ENCODE results near the gene HTR4.
"Not testable (repeated sequence)": the region's sequence is repeated elsewhere in the genome, so short reads cannot be mapped to it uniquely, and the experiment has no call there.

Gene HTR4

DNA sequence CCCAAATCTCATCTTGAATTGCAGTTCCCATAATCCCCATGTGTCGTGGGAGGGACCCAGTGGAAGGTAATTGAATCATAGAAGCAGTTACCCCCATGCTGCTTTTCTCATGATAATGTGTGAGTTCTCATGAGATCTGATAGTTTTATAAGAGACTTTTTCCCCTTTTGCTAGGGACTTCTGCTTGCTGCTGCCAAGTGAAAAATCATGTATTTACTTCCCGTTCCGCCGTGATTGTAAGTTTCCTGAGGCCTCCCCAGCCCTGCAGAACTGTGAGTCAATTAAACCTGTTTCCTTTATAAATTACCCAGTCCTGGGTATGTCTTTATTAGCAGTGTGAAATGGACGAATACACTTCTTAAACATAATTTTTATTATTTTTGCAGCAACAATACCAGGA lies 185.6 kb downstream of the HTR4 start:
- not testable (repeated sequence) for DNase-seq

DNA sequence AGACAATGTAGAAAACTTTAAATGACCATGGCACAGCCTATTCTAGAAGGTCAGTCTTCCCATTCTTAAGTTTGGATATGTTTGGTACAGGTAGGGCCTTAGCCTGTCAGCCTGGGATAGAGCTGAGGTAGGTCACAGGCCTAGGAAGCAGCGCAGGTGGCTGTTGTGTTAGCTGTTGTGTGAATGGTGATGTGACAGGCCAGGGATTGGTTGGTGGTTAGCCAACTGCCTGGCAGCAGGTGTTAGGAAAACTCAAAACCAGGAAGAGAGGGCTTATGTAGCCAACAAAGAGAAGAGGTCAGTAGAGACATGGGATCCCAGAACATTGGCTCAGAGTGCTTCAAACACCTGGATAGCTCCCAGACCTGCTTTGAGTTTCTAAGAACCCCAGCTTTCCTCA lies 186.4 kb downstream of the HTR4 start:
- no peak for DNase-seq

DNA sequence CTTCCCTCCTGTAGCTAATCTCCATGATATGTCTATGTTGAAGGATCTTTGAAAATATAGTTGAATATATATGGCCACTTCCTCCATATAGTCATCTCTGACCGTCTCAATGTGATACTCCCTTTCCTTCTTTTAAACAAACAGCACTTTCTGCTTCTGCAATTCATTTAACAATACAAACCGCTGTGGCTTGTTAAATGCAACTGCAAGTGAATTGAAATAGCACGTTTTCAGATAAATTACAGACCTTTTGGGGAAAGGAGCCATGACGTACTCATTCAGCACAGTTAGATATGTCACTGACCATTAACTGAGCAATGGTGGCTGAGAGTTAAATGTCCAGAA lies 188.1 kb downstream of the HTR4 start:
- DNase-seq = no peak

DNA sequence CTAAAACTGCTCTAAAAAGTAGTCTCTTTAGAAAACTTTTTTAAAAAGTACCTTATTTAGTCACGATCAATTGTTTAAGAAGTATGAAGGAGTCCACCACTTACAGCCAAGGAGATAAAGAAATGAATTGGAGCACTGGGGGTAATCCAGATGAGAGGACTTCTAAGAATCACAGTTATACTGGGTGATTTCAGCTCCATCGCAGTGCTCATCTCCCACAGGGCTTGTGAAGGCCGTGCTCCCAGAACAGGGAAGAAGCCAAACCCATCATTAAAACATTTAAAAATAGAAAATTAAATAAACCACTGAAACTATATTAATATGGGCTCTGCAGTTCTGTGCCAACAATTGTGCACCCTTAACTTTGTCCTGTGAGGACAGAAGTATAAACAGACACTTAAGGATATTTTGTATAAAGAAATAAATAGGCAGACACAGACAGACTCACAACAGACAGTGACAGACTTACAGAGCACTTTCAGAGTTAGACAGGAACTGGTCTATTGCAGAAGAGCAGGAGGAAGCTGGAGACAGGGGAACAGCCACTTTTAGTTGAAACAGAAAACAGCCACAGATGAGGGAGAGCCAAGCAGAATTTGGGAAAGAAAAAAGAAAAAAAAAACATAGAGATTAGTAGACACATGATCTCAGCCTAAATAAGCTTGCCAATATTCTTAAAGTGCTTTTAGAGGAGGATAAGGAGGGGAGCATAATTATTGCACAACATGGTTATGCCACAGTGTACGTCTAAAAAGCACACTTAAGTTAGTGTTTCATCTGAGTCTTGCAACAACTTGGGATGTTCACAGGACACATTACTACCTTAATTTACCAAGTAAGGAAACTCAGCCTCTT lies 188.7 kb downstream of the HTR4 start:
- no peak for DNase-seq

DNA sequence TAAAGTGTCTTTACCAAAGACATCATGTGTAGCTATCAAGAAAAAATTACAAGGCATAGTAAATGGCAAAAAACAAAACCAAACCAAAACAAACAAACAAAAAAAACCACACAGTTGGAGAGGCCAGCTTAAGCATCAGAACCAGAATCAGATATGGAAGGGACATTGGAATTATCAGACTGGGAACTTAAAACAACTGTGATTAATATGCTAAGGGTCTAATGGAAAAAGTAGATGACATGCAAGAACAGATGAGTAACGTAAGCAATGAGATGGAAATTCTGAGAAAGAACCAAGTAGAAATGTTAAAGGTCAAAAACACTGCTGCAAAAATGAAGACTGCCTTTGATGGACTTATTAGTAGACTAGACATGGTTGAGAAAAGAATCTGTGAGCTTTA lies 194.7 kb downstream of the HTR4 start:
- no peak for DNase-seq

DNA sequence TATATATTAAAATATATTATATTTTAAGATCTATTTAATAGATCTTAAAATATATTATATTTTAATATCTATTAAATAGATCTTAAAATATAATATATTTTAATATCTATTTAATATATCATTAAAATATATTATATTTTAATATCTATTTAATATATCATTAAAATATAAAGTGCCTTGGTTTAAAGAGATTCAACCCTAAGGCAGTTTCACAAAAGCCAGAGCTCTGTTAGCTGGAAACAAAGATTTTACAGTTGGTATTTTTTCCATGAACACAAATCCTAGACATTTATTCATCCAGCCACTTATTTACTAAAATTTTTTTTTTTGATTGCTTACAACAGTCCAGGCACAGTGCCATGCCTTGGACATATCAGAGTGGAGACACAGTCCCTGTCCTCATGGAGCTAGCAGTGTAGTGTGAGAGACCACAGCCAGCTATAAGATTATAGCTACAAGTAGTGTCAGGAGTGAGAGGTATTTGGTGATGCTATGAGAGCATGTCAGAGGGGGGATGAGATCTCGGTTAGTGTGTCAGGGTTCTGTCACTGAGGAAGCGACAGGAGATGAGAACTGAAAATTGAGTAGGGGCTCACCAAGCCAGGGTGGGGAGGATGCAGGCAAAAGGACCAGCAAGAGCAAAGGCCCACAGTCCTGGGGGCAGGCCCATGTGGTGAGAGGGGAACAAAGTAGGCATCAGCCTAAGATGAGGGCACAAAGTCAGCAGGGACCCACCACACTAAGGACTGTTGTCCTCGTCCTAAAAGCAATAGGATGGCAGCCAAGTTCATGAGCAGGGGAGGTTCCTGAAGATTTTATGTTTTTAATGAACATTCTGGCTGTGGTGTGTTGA lies 196.1 kb downstream of the HTR4 start:
- no peak for DNase-seq

DNA sequence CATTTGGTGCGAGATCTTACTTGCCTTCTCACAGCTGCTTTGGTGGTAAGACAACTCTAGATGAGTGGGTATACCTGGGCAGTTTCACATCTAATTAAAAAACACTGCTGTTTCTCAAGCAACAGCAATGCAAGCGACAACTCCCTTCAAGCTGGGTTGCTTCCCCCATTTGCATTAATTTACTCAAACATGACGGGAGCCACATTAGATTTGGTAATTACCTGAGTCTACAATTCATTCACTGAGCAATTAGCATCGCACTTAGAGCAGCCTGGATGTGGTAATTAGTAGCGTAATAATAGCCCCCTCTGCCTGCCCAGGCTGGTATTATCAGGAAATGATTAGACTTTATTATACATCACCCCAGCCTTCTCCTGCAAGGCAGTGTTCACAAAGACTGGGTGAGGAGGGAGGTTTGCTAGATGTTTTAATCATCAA lies 197.1 kb downstream of the HTR4 start:
- DNase-seq = no peak

DNA sequence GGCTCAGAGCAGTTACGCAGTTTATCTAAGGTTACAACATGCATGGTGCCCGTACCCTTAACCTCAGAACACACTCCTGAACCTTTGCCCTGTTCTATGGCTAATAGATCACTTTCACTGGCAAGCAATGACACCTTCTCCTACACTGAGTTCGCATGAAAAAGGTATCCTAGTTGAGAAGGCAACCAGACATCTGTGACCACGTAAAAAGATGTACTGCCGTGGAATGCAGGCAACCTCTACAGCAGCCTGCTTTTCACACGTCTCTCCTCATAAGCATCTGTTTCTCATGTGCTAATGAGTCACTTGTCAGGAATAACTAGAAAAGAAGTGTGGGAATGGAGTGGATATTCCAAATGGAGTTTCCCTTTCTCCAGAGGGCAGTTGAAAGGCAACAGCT lies 199.1 kb downstream of the HTR4 start:
- DNase-seq = no peak

DNA sequence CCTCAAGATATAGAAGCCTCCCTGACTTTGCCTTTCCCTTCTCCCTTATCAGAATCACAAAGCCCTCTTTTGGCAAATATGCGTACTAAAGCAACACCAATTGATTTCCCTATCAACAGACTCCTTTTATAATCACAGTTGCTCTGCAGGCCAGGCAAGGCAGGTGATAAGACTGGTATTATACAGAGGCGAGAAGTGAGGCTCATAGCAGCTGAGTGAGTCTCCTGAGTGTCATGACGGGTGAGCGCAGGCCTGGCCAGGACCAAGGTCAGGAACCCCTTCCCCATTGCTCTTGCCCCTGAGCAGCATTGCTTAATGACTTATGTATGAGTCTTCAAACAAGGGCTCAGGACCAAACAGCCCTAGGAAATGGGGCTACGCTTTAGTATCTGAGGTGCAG lies 199.8 kb downstream of the HTR4 start:
- DNase-seq = no peak

DNA sequence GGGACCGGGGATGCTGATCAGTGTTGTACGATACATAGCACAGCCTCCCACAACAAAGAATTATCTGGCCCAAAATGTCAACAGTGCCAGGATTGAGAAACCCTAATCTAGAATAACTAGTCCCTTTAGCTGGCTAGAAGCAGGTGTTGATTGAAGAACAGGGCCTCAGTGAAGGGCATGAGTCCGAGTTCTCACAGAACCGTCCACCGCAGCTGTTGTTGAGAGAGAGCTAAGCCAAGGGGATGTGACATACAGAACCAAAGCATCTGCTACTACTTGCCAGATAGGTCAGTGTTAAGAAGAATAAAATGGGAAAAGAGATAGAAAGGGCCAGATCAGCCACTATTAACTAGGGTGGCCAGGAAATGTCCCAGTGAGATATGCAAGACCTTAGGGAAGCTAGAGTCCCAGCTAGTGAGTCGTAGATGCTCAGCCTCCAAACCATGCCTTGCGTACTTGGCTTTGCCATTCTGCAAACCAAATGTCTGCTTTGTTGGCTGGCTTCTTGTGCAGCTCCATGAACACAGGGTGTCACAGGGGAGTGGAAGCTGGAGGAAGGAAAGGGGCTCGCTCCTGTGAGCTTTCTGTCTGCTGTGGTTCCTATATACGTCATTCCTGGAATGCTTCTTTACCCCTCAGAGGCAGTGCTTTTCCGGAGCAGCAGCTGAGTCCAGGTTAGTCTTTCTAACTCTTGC lies 201.7 kb downstream of the HTR4 start:
- no peak for DNase-seq

DNA sequence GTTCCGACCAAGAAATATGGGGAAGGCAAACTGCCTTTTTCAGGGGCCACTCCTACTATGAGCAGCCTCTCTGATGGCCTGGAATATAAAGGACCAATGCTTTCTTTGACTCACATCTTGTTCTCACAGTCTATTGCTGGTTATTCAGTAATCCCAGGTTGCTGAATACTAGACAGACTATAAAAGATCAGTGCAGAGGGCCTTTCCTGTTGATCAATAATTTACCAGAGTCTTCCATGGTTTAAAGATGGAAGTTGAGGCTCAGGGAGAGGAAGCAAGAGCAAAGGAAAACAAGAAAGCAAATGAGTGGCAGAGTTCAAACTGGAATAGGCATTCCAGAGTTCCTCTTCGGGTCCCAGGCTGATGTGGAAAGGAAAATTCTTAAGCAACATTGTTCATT lies 207.7 kb downstream of the HTR4 start:
- DNase-seq = no peak

DNA sequence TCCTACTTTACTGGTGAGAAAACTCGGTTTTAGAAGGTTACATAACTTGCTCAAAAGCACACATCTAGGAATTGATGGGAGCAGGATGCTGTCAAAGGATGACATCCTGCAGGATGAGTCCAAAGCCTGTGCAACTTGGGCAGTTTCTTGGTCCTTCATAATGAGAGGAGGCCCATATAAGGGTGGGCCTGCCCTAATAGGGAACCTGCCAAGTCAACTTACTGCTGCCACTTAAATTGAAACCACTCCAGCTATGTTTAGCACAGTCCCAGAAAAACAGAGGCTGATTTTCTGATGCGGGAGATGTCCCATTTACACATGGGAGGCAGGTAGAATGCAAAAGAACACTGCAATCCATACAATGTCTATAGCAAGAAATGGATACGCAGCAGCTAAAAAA lies 208.7 kb downstream of the HTR4 start:
- DNase-seq = no peak

DNA sequence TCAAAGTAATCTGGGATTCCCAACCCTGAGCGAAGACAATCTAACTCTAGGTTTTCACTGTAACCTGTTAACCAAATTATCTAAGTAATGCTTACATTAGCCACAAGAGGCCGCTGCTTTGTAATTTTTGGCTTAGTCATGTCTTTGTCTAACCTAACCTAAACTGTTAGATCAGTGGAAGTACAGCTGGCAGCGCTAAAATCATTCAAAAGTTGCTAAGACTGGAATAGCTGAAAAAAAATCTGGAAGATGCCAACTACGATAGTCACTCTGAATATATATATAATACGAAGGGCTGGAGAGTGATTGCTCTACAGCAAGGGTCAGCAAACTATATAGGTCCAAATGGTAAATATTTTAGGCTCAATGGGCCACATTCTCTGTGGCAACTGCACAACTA lies 210.3 kb downstream of the HTR4 start:
- DNase-seq = no peak

DNA sequence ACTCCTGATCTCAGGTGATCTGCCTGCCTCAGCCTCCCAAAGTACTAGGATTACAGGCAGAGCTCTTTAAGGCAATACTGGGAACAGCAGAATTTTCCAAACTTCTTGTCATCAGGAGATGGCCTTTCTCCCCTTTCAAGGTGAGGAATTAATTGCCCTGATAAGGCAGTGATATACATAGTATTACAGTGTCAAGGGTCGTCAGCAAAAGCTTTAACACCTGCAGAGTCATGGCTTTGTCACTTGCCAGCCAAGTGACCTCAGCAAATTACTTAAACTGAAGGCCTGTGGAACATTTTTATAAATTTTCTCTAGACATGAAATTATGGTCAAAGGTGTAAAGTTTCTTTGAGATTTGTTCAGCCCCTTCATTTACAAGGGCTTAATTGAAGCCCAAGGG lies 211.1 kb downstream of the HTR4 start:
- DNase-seq = no peak

DNA sequence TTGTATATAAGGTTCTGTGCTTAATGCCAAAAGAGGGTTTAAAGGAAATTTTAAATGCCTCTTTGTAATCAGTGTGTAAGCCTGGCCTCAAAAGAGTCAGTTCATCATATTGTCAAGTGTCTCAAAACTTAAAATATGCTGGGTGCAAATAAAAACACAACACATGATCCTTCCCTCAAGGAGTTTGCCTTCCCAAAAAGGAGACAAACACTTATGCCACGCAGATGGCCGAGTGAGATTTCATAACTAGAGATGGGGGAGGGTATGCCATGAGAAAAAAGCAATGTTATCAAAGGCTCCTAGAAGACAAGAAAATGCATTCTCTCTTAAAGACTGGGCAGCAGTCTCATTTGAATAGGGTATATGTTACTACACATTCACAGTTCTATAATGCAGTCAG lies 215.4 kb downstream of the HTR4 start:
- DNase-seq = no peak

DNA sequence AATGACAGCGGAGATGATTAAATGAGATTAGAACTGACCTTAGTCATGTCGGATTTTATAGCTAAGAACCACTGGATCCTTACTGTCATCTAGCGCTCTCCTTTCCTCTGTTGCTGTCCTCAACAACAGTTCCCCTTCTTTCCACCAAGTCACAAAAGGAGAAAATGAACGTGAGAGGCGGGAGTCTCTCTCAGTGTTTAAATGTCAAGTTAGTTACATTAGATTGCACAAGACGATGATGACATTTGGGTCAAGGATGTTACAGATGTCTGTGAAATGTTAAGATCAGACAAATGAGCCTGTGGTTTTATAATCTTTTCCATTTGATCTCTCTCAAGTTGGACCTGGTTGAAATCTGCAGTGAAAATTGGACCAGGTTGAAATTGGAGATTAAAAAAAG lies 217.1 kb downstream of the HTR4 start:
- DNase-seq = no peak

DNA sequence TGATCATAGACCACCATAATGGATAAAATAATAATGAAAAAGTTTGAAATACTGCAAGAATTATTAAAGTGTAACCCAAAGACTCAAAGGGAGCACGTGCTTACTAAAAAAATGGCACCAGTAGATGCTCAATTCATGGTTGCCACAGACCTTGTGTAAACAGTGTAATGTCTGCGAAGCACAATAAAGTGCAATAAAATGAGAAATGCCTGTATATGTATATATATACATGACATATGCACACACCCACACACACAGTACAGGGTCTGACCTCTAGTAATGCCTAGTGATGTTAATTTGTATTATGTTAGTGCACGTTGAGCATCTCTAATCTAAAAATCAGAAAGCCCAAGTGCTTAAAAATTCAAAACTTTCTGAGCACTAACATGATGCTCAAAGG lies 218.3 kb downstream of the HTR4 start:
- no peak for DNase-seq

DNA sequence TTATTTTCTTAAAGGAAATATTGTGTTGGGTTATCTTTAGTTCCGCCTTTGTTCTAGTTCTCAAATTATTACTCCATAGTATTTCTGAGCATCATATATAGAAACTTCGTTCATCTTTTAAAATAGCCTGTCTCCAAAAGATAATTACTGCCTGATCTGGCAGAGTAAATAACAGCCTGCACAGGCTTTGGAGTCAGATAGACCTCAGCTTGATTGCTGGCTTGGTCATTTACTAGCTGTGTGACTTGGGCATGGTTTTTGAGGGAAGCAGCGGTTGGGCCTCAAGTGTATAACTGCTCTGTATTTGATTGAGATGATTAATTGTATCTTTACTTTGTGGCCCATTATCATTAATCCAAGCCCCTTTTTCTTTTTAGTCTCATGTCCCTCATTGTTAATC lies 220.5 kb downstream of the HTR4 start:
- DNase-seq = no peak
